ENCODE data around the gene KHNYN.
"Not testable (repeated sequence)": the region's sequence is repeated elsewhere in the genome, so short reads cannot be mapped to it uniquely, and the experiment has no call there.

The KHNYN gene

DNA sequence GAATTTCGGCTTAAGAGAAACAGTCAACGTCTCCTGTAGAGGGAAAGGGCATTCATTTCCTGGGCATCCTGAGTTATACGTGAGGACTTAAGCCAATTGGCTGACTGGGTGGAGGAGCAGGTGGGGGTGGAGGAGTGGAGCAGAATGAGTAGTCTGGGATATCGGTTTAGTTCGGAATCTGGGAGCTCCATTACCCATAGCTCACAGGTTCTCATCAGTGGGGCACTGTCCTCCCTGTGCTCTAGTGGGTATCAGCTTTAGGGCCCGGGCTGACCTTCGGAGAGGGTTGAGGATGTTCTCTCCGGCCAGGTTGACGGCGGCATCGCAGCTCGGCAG is 12.1 kb downstream of the KHNYN start:
- Histone ChIP-seq H3K9me3 (ENCODE audit: control insufficient read depth in 1 of 2, low read length in 2 of 2) (no peaks in the 10 kb centered on the region), H3K4me3 (ENCODE audit: low read depth in 1 of 2, low read length in 2 of 2) (peak overlapping the region; percentile 71 to 88), H3K27me3 (ENCODE audit: low read depth, low read length) (no peaks in the 10 kb centered on the region), H3K4me1 (ENCODE audit: control insufficient read depth in 1 of 2, insufficient read depth in 2 of 2, low read length in 2 of 2) (peaks cover 8 to 39% of the 10 kb centered on the region in 2 donors), H3K27ac (ENCODE audit: low read length) (peak overlapping the region; percentile 99), H3K36me3 (ENCODE audit: control insufficient read depth in 1 of 2, insufficient read depth in 2 of 2, low read length in 2 of 2) (peaks cover 33 to 43% of the 10 kb centered on the region in 2 donors)

DNA sequence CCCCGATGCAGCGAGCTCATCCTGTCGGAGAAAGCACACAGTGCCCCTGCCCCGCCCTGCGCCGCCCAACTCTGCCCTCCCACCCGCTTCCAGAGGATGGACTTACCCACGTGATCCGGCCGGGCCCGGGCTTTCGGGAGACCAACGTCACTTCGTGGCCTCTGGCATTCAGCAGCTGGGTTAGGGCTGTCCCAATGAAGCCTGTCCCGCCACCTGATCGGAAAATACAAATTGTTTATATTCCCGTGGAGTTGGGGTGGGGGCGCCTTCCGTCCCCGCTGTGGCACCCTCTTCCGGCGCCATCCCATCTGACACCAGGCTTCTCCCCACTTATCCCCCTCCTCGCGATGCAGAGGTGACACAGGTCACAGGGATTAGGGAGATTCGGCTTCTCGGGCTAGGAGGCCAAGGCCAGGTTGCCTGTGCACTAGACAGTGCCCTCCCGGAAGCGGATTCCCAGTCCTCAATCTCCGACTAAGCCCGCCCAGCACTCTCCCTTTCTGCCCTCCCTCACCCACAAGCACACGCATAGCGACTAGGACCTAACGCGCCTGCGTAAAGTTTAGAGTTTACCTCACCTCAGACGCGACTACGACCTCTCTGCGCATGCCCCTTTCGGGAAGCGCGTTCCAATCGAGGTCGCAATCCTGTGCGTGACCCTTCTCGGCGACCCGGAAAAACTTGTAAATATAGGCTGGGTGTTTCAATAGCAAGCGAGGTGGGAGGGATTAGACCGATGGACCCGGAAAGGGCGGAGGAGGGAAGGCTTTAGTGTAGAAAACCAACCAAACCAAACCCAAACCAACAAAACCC is 12.7 kb downstream of the KHNYN start, which contains the start of gene SDR39U1:
TSS of gene SDR39U1 (minus strand) at position 537 of the 813 bp plus-strand sequence. CDS start at position 530, 7 bp downstream.
- H3K9me3 ChIP-seq (ENCODE audit: control insufficient read depth in 1 of 2, low read length in 2 of 2), result no peaks in the 10 kb centered on the region
- peaks cover 32 to 38% of the 10 kb centered on the region in 2 donors for H3K36me3 ChIP-seq (ENCODE audit: control insufficient read depth in 1 of 2, insufficient read depth in 2 of 2, low read length in 2 of 2)
- H3K27me3 ChIP-seq (ENCODE audit: low read depth, low read length), result no peaks in the 10 kb centered on the region
- H3K4me1 ChIP-seq (ENCODE audit: control insufficient read depth in 1 of 2, insufficient read depth in 2 of 2, low read length in 2 of 2), result peaks cover 8 to 33% of the 10 kb centered on the region in 2 donors
- H3K27ac ChIP-seq (ENCODE audit: low read length), result peak within 1 kb of the TSS; percentile 99
- peak within 1 kb of the TSS; percentile 71 to 88 for H3K4me3 ChIP-seq (ENCODE audit: low read depth in 1 of 2, low read length in 2 of 2)

DNA sequence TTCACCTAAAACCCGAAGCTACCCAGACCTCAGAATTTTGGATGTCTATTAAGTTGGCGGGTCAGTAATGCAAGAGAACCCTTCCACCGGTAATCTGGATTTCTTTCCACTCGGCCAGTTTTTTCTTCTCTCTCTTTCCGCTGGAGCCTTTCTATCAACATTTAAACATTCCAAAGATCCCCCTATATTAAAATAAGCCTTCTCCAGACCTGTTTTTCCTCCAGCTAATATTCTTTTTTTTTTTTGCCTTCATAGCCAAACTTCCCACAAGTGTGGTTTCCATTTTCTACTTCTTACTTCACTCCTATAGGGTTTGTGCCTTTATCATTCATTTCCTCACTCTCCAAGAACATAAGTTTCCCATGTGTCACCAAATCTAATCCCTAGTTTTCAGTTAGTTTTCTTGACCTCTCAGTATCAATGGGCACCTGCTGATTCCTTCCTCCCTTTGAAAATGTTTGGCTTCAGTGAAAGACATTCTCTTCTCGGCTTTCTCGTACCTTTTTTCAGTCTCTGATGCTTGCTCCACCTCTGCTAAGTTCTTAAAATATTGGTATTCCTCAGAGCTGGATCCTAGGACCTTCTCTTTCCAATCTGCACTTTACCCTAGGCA is 13.4 kb downstream of the KHNYN start:
- H3K9me3 ChIP-seq (ENCODE audit: control insufficient read depth in 1 of 2, low read length in 2 of 2), result no peaks in the 10 kb centered on the region
- peaks cover 8 to 26% of the 10 kb centered on the region in 2 donors for H3K4me1 ChIP-seq (ENCODE audit: control insufficient read depth in 1 of 2, insufficient read depth in 2 of 2, low read length in 2 of 2)
- peak overlapping the region; percentile 71 to 88 for H3K4me3 ChIP-seq (ENCODE audit: low read depth in 1 of 2, low read length in 2 of 2)
- H3K36me3 ChIP-seq (ENCODE audit: control insufficient read depth in 1 of 2, insufficient read depth in 2 of 2, low read length in 2 of 2), result peaks cover 29 to 31% of the 10 kb centered on the region in 2 donors
- no peaks in the 10 kb centered on the region for H3K27me3 ChIP-seq (ENCODE audit: low read depth, low read length)
- H3K27ac ChIP-seq (ENCODE audit: low read length), result peak overlapping the region; percentile 99

DNA sequence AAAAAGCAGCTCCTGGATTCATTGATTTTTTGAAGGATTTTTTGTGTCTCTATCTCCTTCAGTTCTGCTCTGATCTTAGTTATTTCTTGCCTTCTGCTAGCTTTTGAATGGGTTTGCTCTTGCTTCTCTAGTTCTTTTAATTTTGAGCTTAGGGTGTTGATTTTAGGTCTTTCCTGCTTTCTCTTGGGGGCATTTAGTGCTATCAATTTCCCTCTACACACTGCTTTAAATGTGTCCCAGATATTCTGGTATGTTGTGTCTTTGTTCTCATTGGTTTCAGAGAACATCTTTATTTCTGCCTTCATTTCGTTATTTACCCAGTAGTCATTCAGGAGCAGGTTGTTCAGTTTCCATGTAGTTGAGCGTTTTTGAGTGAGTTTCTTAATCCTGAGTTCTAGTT is 21.1 kb downstream of the KHNYN start:
- not testable (repeated sequence) for H3K4me3 ChIP-seq (ENCODE audit: low read depth in 1 of 2, low read length in 2 of 2); H3K9me3 ChIP-seq (ENCODE audit: control insufficient read depth in 1 of 2, low read length in 2 of 2); H3K27me3 ChIP-seq (ENCODE audit: low read depth, low read length); H3K27ac ChIP-seq (ENCODE audit: low read length); H3K36me3 ChIP-seq (ENCODE audit: control insufficient read depth in 1 of 2, insufficient read depth in 2 of 2, low read length in 2 of 2); H3K4me1 ChIP-seq (ENCODE audit: control insufficient read depth in 1 of 2, insufficient read depth in 2 of 2, low read length in 2 of 2)

DNA sequence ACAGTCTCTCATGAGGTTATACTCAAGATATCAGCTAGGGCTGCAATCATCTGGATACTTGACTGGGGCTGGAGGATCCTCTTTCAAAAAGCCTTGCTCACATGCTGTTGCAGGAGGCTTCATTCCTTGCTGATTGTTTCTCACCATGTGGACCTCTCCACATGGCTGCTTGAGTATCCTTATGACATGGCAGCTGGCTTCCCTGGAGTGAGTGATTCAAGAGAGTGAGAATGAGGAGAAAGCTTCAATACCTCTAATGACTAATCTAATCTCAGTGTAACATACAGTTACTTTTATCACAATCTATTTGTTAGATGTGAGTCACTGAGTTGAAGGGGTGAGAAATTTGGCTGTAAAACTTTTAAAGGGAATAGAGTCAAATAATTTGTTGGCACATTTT is 27.2 kb downstream of the KHNYN start:
- Histone ChIP-seq H3K27ac (ENCODE audit: low read length) (no peak overlapping the region), H3K9me3 (ENCODE audit: control insufficient read depth in 1 of 2, low read length in 2 of 2) (no peaks in the 10 kb centered on the region), H3K27me3 (ENCODE audit: low read depth, low read length) (no peaks in the 10 kb centered on the region), H3K4me1 (ENCODE audit: control insufficient read depth in 1 of 2, insufficient read depth in 2 of 2, low read length in 2 of 2) (no peaks in the 10 kb centered on the region), H3K4me3 (ENCODE audit: low read depth in 1 of 2, low read length in 2 of 2) (no peak overlapping the region), H3K36me3 (ENCODE audit: control insufficient read depth in 1 of 2, insufficient read depth in 2 of 2, low read length in 2 of 2) (peaks cover 0 to 4% of the 10 kb centered on the region in 2 donors)

DNA sequence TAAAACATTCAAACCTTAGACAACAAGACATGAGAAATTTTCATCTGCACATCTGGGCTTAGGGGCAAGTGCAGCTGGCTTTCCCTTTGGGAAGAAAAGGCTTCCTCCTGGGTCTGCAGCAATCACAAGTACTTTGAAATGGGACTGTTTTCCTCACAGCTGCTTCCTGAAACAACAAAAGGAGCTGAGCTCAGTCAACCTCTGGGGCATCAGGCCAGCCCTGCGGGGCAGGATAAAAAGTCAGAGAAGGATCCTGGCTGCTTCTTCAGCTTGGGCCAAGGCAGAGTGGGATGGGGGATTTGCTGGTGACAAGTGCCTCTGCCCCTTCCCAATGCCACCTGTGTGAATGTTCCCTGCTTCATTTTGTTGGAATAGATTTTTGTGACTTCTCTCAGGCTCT is 29.0 kb downstream of the KHNYN start:
- H3K27ac ChIP-seq (ENCODE audit: low read length), result no peak overlapping the region
- no peaks in the 10 kb centered on the region for H3K4me1 ChIP-seq (ENCODE audit: control insufficient read depth in 1 of 2, insufficient read depth in 2 of 2, low read length in 2 of 2)

DNA sequence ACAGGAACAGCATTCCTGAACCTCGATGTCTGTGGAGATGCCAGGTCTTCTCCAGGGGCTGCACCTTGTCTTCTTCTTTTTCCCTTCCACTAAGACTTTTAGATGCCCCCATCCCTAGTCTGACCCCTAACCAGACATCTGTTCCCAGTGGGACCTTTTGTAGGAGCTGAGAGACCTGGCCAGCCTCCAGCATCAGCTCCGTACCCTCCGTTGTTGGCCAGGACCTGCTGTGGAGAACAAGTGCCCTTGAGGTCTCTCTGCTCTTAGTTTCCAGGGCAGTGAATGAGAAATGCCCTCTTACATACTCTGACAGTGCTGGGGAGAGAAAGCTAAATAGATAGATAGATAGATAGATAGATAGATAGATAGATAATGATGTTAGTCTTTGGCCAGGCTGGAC is 29.6 kb downstream of the KHNYN start:
- Histone ChIP-seq H3K27ac (ENCODE audit: low read length) (no peak overlapping the region), H3K27me3 (ENCODE audit: low read depth, low read length) (no peaks in the 10 kb centered on the region), H3K36me3 (ENCODE audit: control insufficient read depth in 1 of 2, insufficient read depth in 2 of 2, low read length in 2 of 2) (peaks cover 0 to 4% of the 10 kb centered on the region in 2 donors), H3K4me3 (ENCODE audit: low read depth in 1 of 2, low read length in 2 of 2) (no peak overlapping the region), H3K9me3 (ENCODE audit: control insufficient read depth in 1 of 2, low read length in 2 of 2) (no peaks in the 10 kb centered on the region), H3K4me1 (ENCODE audit: control insufficient read depth in 1 of 2, insufficient read depth in 2 of 2, low read length in 2 of 2) (no peaks in the 10 kb centered on the region)

More for the DNA sequence above, 29.0 kb downstream of the KHNYN start:
- no peaks in the 10 kb centered on the region for H3K9me3 ChIP-seq (ENCODE audit: control insufficient read depth in 1 of 2, low read length in 2 of 2)
- peaks cover 0 to 4% of the 10 kb centered on the region in 2 donors for H3K36me3 ChIP-seq (ENCODE audit: control insufficient read depth in 1 of 2, insufficient read depth in 2 of 2, low read length in 2 of 2)
- H3K27me3 ChIP-seq (ENCODE audit: low read depth, low read length), result no peaks in the 10 kb centered on the region
- no peak overlapping the region for H3K4me3 ChIP-seq (ENCODE audit: low read depth in 1 of 2, low read length in 2 of 2)

DNA sequence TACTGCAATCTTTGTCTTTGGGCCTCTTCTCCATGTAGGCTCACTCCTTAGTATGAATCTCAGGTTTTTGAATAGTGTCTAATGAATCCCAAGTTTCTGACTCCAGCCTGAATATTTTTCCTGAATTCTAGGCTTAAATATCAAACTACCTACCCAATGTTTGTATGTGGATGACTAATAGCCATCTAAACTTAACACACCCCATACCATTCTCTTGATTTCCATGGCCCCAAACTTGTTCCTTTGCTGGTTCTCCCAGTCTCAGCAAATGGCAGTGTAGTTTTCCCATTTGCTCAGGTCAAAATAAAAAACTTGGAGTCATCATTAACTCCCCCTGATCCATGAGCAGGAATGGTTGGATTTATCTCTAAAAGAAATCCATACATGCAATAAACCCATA is 31.6 kb downstream of the KHNYN start:
- Histone ChIP-seq H3K4me3 (ENCODE audit: low read depth in 1 of 2, low read length in 2 of 2) (no peak overlapping the region), H3K27ac (ENCODE audit: low read length) (no peak overlapping the region), H3K9me3 (ENCODE audit: control insufficient read depth in 1 of 2, low read length in 2 of 2) (no peaks in the 10 kb centered on the region), H3K4me1 (ENCODE audit: control insufficient read depth in 1 of 2, insufficient read depth in 2 of 2, low read length in 2 of 2) (no peaks in the 10 kb centered on the region), H3K27me3 (ENCODE audit: low read depth, low read length) (no peaks in the 10 kb centered on the region), H3K36me3 (ENCODE audit: control insufficient read depth in 1 of 2, insufficient read depth in 2 of 2, low read length in 2 of 2) (peaks cover 0 to 3% of the 10 kb centered on the region in 2 donors)

DNA sequence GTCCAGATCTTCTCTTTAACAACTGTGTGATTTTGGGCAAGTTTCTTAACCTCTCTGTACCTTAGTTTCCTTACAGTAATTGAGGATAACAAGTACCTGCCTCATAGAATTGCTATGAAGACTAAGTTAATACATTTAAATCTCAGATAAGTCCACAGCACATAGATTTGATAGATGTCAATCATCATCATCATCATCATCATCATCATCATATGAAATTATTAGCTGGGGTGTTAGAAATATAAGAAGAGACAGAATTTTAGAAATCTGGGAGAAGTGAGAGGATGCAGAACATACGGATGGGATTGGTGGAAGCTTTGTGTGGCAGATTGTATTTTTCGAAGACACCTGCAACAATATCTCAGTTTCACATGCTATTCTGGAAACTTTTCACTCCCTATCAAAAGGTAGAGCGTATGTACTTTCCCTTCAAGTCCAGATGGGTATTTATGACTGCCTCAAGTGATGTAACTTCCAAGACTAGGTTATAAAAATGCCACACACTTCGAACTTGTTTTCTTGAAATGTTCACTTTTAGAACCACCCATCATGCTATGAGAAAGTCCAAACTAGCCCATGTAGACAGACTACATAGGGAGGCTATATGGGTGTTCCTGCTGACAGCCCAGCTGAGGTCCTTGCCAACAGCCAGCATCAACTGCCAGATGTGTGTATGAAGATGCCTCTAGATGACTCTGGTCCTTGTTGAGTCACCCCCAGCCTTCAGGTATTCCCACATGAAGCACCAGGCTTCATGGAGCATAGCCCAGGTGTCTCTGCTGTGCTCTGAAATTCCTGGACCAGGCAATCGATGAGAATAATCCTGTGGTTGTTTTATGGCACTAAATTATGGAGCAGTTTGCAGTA is 33.5 kb downstream of the KHNYN start:
- Histone ChIP-seq H3K4me3 (ENCODE audit: low read depth in 1 of 2, low read length in 2 of 2) (no peak overlapping the region), H3K36me3 (ENCODE audit: control insufficient read depth in 1 of 2, insufficient read depth in 2 of 2, low read length in 2 of 2) (no peaks in the 10 kb centered on the region), H3K27ac (ENCODE audit: low read length) (no peak overlapping the region), H3K4me1 (ENCODE audit: control insufficient read depth in 1 of 2, insufficient read depth in 2 of 2, low read length in 2 of 2) (no peaks in the 10 kb centered on the region), H3K27me3 (ENCODE audit: low read depth, low read length) (no peaks in the 10 kb centered on the region), H3K9me3 (ENCODE audit: control insufficient read depth in 1 of 2, low read length in 2 of 2) (no peaks in the 10 kb centered on the region)

DNA sequence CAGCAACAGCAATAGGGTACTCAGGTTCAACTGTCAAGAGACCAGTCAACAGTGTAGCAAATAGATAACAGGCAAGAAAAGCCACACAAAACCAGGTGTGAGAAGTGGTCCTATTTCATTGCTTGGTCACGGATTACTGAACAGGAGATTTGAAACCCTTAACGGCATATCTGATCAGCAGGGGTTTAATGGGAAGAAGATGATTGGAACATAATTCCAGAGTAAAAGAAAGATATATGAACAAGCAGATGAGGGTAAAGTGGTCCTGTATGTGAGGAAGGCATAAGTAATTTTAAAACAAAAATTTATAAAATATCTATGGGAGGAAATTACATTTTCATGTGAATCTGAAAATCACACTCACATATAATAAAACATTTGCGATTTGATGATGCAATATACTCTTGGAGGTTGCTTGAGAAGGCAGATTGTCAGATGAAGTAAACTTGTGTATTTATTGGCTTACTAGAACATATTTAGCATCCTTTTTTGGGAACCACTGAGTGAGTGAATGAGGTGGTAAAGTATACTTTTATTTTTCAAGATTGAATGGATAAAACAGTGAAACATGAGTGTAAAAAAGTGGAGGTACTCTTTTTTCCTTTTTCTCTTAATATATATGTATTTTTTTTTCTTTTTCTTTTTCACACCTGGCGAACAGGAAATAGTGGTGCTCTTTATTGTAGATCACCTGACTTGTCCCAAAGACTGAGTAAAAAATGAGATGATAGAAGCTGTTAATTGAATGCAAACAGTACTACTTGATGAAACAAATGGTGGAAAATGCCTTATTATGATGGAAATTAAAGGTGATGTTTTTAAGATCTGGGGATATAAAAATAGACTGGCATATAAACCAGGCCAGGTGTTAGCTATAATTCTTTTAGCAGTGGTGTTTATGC is 34.4 kb downstream of the KHNYN start:
- Histone ChIP-seq H3K4me3 (ENCODE audit: low read depth in 1 of 2, low read length in 2 of 2) (no peak overlapping the region), H3K4me1 (ENCODE audit: control insufficient read depth in 1 of 2, insufficient read depth in 2 of 2, low read length in 2 of 2) (no peaks in the 10 kb centered on the region), H3K36me3 (ENCODE audit: control insufficient read depth in 1 of 2, insufficient read depth in 2 of 2, low read length in 2 of 2) (no peaks in the 10 kb centered on the region), H3K27me3 (ENCODE audit: low read depth, low read length) (no peaks in the 10 kb centered on the region), H3K27ac (ENCODE audit: low read length) (no peak overlapping the region), H3K9me3 (ENCODE audit: control insufficient read depth in 1 of 2, low read length in 2 of 2) (no peaks in the 10 kb centered on the region)
